GM21786 (cell line): ENCODE measurements around the gene PCBD1.
"Not testable (repeated sequence)": the region's sequence is repeated elsewhere in the genome, so short reads cannot be mapped to it uniquely, and the experiment has no call there.

Experiments
- ATAC-seq: cut with Tn5 transposase; IDR thresholded peaks from one replicate; pipeline ENCODE4 v1.9.1; 2021; ENCODE audit not compliant: unreplicated experiment

The PCBD1 gene

GRCh38 chr10:70887804-70888800, at the start of gene PCBD1:
TSS of gene PCBD1 (minus strand) at chr10:70888565. CDS start at chr10:70888533, 32 bp downstream.
- peak; percentile 77 for ATAC-seq

DNA sequence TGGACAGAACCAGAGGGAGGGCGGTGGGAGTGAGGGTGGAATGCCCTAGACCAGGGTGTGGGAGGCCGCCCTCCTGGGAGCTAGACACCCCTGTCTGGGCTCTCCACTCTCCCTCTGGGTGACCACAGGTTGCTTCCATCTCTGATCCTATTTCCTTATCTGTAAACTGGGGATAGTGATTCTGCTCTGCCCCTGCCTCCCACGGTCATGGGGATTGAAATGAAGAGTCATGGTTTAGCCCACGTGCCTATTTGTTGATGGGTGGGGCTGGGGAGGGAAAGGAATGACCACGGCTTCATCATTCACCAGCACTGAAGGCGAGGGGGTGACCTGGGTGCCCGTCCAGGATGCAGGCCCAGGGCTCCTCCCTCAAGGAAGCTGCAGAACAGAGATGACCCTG, 49.3 kb upstream of the PCBD1 start:
- no peak for ATAC-seq

GRCh38 chr10:70936111-70936510, 47.7 kb upstream of the PCBD1 start:
- no peak for ATAC-seq

DNA sequence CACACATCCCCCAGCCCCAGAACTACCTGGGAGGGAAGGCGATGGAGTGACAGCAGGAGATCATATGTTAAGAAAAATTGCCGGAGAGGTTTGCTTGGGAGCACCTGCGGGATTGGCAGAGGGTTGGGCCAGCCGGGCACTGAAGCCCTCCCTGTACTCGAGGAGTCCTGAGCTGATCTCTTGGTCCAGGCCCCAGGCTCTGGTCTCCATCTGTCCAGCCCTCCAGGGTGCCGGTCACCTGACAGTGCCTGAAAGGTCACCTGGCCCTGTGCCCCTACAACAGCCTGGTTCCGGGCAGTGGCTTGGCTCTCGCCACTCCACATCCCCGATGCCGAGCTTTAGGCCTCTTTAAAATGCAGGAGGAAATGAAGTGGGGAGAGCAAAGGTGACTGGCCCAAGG, 47.3 kb upstream of the PCBD1 start:
- no peak for ATAC-seq

DNA sequence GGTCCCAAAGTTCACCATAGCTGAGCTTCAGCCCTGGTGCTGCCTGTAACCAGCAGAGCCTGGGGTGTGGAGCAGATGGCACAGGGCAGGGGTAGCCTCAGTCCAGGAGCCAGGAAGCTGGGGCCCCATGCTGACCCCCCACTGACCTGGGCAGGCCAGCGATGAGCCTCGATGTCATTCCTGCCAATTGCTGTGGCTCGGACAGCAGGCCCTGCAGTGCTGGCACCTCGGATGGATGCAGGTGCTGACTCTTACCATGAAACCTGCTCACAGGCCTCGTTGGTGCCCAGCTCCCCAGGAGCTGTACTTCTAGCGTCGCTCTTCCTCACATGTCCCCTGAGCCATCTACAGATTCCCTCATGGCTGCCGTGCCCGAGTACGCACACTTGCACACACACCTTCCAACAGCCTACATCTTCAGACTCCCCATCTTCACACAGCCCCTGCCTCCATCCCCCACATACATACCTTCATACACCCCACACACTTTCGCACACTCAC, 46.8 kb upstream of the PCBD1 start:
- ATAC-seq = no peak

- ATAC-seq = no peak
Measured at GRCh38 chr10:70934701-70935100, 46.3 kb upstream of the PCBD1 start.

GRCh38 chr10:70932392-70933196, 44.2 kb upstream of the PCBD1 start:
- ATAC-seq = no peak

DNA sequence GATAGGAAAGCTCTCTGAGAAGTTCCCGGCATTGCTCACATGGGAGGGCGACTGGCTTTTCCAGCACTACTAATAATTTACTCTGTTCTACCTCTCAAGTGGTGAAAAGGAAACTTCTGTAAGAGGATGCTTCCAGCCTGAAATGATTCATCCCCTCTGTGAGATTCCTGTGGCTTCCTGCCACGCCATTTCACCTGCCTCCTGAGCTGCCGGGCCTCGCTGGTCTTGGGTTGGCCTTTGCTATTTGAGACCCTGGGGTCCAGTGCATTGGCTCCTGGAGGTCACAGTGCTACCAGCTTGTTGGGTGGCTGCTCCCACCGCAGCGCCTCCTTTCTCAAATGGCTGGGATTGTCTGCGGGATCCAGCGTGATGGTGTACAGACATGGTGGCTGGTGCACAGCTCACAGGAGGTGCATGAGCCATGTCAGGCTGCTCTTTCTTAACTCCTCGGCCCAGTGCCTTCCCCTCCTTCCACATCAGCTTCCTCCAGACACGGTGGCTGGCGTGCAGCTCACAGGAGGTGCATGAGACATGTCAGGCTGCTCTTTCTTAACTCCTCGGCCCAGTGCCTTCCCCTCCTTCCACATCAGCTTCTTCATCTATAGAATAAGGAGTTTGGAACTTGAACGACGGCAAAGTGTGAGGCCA, 42.9 kb upstream of the PCBD1 start:
- no peak for ATAC-seq

GRCh38 chr10:70930263-70931000, 42.1 kb upstream of the PCBD1 start:
- ATAC-seq = no peak

DNA sequence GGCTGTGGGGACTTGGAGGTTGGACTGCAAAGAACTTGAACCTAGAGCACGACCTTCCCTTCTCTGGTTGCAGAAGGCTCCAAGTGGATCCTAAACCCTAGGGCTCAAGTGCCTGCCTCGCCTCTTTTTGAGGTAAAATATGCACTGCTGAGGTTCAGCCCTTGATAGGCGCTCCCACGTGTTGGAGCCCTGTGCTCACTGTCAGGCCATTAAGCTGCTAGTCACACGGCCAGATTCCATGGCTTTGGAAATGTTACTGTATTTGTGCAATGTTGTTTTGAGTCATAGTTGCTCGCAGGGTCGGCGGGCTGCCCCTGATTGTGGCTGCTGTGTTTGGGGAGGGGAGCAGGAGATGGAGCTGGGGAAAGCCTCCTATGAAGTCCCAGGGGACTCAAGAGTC, 39.8 kb upstream of the PCBD1 start:
- ATAC-seq = no peak

DNA sequence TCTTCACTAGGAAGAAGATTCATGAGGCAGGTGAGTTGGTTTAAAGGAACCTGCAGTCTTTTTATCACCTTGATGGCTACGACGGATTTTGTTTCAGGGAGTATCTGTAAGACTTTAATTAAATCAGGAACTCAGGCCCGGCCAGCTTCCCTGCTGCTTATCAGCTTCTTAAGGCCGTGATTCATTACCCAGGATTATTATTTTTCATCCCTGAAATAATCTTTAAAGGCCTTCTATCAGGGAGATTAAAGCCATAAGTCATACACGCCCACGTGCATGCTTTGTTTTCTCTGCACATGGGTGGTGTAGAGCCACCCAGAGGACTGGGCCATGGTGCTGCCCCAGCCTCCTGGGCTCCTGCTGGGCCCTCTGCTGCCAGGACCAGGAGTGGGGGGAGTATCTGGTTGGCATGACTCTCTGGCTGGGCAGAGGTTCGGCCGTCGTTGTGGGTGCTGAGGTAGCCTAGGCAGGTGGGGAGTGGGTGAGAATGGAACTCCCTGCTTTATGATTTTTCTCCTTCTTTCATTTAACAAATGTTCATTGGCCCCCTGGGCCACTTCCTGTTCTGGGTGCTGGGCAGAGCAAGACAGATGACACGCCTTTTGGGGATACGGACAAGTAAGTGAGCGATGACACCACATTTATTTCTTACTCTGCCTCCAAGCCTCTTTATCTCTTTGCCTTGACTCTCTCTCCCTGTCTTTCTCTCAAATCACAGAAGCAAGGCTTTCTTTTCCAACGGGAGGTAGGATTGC, 39.0 kb upstream of the PCBD1 start:
- no peak for ATAC-seq

DNA sequence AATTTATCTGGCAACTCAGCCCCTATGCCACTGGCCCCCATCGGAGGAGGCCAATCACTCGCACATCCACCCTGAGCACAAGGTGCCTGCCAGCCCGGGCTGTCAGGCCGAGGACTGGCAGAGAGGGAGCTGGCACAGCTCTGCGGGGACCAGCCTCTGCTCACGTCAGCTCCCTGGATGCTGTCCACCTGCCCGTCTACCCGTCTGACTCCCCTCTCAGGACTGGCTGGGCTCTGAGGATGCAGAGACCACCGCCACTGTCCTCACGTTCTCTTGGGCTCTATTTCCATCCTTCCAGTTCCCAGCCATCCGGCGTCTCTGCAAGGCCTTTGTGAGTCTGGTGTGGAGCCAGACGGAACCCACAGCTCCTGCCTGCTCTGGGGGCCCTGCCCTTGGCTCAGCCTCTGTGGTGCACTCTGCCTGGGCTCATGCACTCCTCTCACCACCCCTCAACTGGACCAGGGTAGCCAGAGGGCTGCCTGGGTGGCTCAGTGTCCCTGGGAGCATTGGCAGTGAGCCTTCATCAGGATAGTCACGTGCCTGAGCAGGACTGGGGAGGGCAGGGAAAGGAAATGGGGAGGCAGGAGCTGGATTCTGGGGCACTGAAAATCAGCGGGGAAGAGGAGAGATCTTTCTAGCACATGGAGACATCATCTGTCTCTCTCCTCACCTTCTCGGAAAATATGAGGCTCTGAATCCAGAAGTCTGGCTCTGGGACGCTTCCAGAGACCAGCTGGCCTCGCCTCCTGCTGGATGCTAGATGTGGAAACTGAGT, 38.0 kb upstream of the PCBD1 start:
- no peak for ATAC-seq

- ATAC-seq = no peak
Measured at GRCh38 chr10:70925377-70926225, 37.2 kb upstream of the PCBD1 start.

GRCh38 chr10:70923696-70924095, 35.3 kb upstream of the PCBD1 start:
- ATAC-seq = no peak

- ATAC-seq = no peak
Measured at GRCh38 chr10:70921285-70921684, 32.9 kb upstream of the PCBD1 start.

GRCh38 chr10:70920519-70920918, 32.2 kb upstream of the PCBD1 start:
- no peak for ATAC-seq

DNA sequence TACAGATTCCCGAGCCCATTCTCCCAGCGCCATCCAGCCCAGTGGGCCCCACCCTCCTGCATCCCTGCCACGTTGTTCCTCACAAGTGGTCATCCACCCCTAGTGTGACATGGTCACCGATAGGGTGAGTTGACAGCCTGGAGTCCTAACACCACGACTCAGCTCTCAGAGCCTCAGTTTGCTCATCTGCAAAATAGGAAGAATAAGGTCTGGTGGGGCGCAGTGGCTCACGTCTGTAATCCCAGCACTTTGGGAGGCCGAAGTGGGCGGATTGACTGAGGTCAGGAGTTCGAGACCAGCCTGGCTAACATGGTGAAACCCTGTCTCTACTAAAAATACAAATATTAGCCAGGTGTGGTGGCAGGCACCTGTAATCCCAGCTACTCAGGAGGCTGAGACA, 31.5 kb upstream of the PCBD1 start:
- not testable (repeated sequence) for ATAC-seq
